NCI-H128 (cell line): ENCODE data around the gene SLU7.

Experiments used
- DNase-seq: peaks from one replicate; lab custom pipeline; 2025; ENCODE audit not compliant: unreplicated experiment; lab: John Stamatoyannopoulos, UW

SLU7 gene

DNA sequence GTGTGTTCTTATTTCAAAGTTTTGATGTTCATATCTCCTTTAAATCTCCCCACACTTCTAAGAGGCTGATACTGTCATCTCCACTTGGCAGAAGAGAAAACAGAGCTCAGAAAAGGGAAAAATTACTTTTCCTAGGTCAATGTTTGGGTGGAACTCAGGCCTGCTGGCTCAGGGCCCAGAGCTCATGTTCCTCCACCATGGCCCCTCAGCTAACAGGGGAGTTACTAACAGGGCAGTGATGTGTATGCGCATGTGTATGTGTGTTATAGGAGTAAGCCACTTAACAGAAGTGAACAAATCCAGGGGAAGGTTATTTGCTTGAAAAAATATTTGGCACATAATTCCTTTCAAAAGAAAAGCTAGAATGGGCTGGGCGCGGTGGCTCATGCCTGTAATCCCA is 51.0 kb downstream of the SLU7 start:
- no peak for DNase-seq

DNA sequence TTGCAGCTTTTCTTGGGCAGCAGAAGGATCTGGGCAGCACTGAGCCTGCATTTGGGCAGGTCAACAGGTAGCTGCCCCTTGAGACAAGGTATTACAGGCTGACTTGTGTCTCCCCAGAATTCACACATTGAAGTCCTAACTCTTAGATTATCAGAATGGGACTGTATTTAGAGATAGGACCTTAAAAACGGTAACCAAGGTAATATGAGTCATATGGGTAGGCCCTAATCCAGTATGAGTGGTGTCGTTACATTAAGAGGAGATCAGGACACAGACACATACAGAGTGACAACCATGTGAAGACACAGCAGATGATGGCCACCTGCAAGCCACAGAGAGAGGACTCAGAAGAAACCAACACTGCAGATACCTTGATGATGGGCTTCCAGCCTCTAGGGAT is 51.6 kb downstream of the SLU7 start:
- no peak for DNase-seq

DNA sequence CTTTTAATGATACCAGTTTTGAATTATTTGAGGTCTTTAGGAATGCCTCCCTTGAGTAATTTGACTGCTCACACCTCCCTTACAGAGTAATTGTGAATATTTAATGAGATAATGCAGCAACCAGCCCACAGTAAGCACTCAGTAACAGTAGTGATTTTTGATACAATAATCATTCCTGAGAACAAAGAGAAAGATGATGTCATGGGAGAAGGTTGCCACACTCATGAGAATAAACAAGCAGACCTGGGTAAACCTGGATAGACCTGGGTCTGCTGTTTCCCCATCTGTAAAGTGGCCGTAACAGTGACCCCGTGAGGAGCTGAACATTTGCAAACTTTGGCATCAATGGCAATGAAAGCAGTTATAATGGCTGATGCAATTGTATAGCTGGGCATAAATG is 52.7 kb downstream of the SLU7 start:
- no peak for DNase-seq

DNA sequence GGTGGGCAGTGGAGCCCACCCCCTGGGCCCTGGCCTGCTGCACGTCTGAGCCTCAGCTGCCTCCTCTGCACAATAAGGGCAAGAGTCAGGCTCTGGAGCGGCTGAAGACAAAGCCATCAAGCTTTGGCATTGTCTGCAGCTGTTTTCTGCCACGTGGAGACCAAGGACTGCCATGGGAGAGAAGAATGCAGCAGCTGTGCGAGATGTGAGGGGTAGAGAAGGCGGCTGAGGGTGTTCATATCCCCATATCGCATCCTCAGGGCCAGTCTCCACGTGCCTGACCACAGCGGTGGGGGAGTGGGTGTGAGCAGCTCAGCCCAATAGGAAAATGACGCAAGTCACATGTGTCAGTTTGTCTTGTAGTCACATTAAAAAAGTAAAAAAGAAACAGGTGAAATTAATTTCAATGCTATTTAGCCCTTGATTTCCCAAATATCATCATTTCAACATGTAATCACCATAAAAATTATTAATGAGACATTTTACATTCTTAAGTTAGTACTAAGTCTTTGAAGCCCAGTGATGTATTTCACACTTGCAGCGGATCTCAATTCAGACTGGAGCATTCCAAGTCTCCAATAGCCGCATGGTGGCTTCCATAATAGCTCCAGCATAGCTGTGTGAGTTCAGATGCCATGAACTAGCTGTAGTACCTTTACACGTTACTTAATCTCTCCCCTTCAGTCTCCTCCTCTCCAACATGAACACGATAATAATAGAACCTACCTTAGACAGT is 55.1 kb downstream of the SLU7 start:
- no peak for DNase-seq

DNA sequence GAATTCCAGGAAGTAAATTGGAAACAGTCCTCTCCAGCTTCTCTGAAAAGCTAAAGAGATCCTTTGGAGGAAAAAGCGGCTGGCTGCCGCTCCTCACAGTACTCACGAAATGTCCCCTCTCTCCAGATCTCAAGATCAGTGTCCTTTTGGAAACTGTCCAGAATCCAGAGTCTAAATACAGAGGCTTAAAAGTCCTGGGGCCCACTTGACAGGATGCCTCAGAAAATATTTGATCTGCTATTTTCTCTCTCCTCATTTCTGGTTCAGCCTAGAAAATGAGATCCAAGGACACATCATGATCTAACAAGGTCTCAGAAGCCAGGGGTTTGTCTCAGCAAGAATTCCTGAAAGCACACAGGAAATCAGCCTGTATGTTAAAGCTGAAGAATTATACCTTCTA is 55.7 kb downstream of the SLU7 start:
- DNase-seq: no peak

GRCh38 chr5:160361624-160362228 is 57.2 kb downstream of the SLU7 start:
- DNase-seq: no peak

GRCh38 chr5:160360310-160360709 is 58.6 kb downstream of the SLU7 start:
- no peak for DNase-seq

GRCh38 chr5:160359816-160360215 is 59.1 kb downstream of the SLU7 start:
- no peak for DNase-seq

DNA sequence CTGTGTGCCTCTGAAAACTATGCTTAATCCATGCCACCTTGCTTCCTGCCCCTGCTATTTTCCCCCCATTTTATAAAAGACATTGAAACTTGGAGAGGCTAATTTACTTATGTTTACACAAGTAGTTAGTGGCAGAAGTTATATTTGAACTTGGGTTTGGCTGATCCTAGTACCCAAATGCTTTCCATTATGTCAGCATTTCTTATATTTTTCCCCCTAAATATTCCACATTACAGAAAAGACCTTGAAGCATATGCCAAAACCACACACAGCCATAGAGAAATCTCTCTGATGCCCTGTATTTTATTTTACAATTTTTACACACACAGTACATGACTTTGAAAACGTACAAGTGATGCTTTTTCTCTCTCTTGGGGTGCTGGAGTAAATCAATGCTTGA is 59.6 kb downstream of the SLU7 start:
- no peak for DNase-seq

DNA sequence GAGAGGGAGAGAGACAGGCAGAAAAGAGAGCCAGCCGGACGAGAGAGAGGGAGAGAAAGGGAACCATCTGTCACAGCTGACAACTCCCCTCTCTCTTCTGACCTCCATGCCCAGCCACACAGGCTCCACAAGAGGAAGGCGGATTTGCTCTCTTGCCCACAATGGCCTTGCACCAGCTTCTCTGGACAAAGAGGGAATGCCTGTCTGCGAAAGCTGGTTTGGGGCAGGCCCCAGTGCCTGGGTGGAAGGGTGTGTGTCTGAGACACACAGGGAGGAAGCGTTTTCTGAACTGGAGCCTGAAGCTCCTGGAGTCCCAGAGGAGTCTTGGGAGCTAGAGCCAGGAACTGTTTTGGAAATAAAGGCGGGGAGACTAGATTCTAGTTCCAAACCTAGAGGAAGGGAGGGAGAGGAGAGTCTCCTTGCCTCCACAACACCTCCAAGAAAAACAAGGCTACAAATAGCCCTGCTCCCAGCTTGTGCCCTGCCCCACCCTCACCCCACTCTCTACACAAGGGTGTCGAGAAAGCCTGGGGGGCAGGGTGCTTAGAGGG is 60.9 kb downstream of the SLU7 start:
- no peak for DNase-seq

GRCh38 chr5:160357394-160357793 is 61.5 kb downstream of the SLU7 start:
- no peak for DNase-seq

DNA sequence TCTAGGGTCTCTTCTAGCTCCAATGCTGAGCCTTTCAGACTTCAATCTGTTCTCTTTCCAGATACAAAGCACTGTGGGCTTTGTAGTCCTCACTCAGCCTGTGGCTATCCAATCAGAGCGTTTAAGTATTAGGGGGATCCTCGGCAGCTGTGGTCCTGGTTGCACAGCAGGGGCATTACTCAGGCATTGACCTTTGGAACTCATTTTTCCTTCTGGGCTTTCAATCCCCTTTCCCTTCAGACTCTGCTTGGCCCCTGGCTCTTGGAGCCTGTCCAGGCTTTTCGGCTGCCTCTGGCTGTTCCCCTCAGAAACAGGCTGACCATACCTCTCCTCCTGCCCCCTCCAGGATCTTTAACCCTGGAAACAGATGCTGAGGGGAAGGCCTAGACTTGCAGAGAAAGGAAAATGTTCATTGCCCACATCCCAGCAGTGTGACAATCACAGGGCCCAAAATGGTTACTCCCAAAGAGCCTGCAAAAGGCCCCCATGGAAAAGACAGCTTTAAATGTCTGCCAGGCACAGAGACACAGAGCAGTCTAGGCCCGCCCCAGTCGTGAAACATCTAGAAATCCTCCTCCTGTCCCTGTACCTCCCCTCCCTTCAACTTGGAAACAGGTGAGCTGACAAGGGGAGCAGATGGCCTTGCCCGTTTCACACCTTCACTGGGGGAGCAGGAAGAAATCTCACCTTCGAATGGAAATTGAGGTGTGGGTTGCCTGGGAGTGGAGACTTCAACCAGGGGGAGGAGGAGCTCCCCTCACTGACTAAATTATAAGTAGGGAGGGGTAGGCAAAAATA is 62.1 kb downstream of the SLU7 start:
- no peak for DNase-seq

DNA sequence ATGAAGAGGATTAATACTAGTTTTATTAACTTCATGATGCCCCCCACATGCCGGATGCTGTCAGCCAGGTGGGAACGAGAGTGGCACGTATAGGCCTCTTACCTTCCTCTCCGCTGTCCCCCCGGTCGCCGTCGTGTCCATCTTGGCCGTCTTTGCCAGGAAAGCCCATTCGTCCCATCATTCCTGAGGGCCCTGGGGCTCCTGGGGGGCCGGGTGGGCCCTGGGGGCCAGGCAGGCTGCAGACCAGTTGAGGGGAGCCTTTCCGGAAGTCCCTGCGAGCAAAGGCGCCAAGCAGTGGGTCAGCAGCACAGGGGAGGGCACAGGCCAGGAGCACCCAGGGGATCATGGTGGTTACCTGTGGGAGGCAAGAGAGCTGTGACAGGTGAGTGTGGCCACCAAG is 64.2 kb downstream of the SLU7 start:
- DNase-seq: no peak

DNA sequence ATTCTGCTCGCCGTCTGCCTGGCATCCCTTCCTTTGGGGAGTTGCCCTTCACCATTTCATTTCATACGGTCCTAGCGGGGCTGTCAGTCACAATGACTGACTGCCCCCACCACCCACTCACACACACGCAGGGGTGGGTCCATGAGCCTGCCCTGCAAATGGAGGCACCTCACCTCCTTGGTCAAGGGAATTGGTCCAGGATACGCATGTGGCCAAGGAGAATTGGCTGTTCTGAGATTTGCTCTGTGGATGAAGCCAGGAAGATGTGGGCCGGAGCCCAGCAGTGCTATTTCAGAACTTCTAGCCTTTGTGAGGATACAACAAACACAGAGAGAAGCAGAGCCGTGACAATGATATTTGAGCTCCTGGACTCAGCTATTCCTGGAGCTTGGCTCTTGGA is 65.5 kb downstream of the SLU7 start:
- DNase-seq: no peak

- no peak for DNase-seq
Measured at GRCh38 chr5:160352308-160352707, 66.6 kb downstream of the SLU7 start.
